Thoracic aorta (tissue), 2 donors: Measurements from ENCODE around the gene MRPS18A. TPM values are rescaled to one million over a fixed set of nuclear protein-coding genes. Genes with fewer than 3 reads are reported as not detected.

Source experiments
- ATAC-seq: fragments of 150-250 bp; one replicate; pipeline ENCODE4 v1.8.0; 2017; ENCODE audit warnings: low read depth; ENCODE audit not compliant: insufficient number of reproducible peaks, low FRiP score
- DNase-seq: peaks from one replicate; pipeline ENCODE4 v3.0.0-alpha.2; 2020; ENCODE audit warnings: low spot score
- H3K27ac ChIP-seq, 2 donors: fragments of 200-600 bp; sonication (generic); 1 replicate in 1 of 2; 2 replicates in 1 of 2; pipeline ENCODE4 v1.5.1; 2016; ENCODE audit warnings: mild to moderate bottlenecking in 2 of 2, moderate library complexity in 2 of 2
- H3K27me3 ChIP-seq: fragments of 200-600 bp; sonication (generic); replicated peaks from 2 replicates; pipeline ENCODE4 v1.6.0; 2016; ENCODE audit warnings: mild to moderate bottlenecking; ENCODE audit not compliant: insufficient read depth
- H3K36me3 ChIP-seq: fragments of 200-600 bp; sonication (generic); one replicate; pipeline ENCODE4 v1.5.1; 2016
- H3K4me1 ChIP-seq, 2 donors: fragments of 200-600 bp; sonication (generic); 1 replicate in 1 of 2; 2 replicates in 1 of 2; pipeline versions ENCODE4 v1.5.1 to v1.6.0; 2016; ENCODE audit warnings: low read depth in 2 of 2, mild to moderate bottlenecking in 1 of 2; ENCODE audit not compliant: control insufficient read depth in 1 of 2
- H3K4me3 ChIP-seq: fragments of 200-600 bp; sonication (generic); 2 replicates; pipeline ENCODE4 v1.5.1; 2016; ENCODE audit warnings: mild to moderate bottlenecking
- H3K9me3 ChIP-seq: fragments of 200-600 bp; sonication (generic); 2 replicates; pipeline ENCODE4 v1.5.1; 2016
- total RNA-seq, 2 donors: library from RNA; depleted of rRNA; stranded (reverse); fragments of >200 nt; gene quantifications; one replicate each; pipeline versions ENCODE4 v1.1.0 to v1.2.3, GENCODE V29; 2016
- TF ChIP-seq, protein P1 (sequence below): fragments of 200-600 bp; sonication (generic); IDR thresholded peaks from one replicate; pipeline ENCODE4 v1.5.1; 2019; ENCODE audit warnings: antibody characterized with exemption

Gene MRPS18A
- total RNA-seq, 2 donors from 2014 or later: 21.2 to 39.4 TPM

DNA sequence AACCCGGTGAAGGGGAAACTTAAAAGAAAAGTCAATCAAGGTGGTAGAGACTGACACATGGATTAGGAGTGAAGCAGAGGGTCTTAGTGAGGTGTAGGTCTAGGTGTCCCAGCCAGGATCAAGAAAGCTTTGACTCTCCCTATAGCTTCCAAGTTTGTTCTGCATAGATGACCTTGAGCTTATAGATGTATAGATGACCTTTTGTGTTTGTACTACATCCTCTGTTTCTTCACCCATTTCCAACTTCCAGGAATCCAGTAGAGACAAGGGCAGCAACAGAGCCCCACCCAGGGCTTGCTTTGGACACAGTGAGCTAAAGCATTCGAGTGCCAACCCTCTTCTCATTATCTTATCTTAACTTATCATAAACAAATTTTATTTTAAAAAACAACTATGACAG, 1.8 kb upstream of the MRPS18A start:
- Histone ChIP-seq H3K27me3 (no peaks in the 10 kb centered on the region), H3K36me3 (no peaks in the 10 kb centered on the region), H3K4me3 (no peak overlapping the region), H3K4me1 (peaks cover 9 to 16% of the 10 kb centered on the region in 2 donors), H3K27ac (no peak overlapping the region), H3K9me3 (no peaks in the 10 kb centered on the region)
- DNase-seq (no peak), ATAC-seq (no peak)
- TF ChIP-seq, protein P1, sequence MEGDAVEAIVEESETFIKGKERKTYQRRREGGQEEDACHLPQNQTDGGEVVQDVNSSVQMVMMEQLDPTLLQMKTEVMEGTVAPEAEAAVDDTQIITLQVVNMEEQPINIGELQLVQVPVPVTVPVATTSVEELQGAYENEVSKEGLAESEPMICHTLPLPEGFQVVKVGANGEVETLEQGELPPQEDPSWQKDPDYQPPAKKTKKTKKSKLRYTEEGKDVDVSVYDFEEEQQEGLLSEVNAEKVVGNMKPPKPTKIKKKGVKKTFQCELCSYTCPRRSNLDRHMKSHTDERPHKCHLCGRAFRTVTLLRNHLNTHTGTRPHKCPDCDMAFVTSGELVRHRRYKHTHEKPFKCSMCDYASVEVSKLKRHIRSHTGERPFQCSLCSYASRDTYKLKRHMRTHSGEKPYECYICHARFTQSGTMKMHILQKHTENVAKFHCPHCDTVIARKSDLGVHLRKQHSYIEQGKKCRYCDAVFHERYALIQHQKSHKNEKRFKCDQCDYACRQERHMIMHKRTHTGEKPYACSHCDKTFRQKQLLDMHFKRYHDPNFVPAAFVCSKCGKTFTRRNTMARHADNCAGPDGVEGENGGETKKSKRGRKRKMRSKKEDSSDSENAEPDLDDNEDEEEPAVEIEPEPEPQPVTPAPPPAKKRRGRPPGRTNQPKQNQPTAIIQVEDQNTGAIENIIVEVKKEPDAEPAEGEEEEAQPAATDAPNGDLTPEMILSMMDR: no peak

DNA sequence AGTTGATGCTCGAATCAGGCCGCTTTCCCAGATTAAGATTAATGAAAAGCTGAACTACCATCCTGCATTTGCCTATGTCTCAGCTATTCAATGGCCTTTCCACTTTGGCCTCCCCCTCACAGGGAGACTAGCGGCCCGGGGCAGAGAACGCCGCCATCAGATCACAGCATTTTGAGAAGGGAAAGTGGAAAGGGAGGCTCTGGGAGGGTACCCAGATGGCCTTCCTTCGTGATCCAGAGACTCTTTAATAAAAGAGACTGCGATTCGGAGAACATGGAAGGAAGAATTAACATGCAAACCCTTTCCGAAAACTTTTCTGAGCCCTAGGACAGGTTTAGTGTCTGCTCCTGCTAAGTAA, 533 bp downstream of the MRPS18A start:
- peak overlapping the region; percentile 53 to 66 for H3K27ac ChIP-seq
- H3K36me3 ChIP-seq: no peaks in the 10 kb centered on the region
- ATAC-seq (no peak), DNase-seq (no peak)
- no peaks in the 10 kb centered on the region for H3K9me3 ChIP-seq
- TF ChIP-seq, protein P1: no peak
- H3K27me3 ChIP-seq: no peaks in the 10 kb centered on the region
- H3K4me1 ChIP-seq: peaks cover 9 to 16% of the 10 kb centered on the region in 2 donors
- H3K4me3 ChIP-seq: peak overlapping the region; percentile 90

DNA sequence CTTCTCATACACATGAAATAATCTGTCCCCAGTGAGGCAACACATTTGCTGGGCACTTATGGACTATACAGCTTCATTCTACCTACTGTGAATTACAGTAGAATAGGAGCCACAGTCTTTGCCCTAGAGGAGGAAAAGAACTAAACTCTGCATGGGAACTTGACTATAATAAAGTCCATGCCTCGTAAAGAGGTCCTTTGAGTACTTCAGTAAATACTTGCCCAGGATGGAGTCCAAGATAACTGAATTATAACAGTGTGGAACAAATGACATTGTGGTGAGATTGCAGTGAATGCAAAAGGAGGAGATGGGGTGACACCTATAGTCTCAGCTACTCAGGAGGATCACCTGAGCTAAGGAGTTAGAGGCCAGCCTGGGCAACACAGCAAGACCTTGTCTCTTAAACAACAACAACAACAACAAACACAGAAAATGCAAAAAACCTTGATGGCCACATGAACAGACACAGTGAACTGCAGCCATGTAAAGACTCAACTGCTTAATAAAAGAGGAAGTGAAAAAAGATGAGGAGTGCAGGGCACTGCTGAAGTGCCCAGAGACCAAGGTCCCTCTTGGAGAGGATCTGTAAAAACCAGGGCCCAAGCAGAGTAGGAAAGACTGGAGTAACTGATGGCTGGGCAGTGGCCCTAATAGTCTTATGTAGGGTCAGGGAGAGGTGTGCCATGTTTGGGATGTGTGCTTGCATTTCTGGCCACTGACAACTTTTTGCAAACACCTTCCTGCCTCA, 3.7 kb downstream of the MRPS18A start:
- DNase-seq (no peak), ATAC-seq (no peak)
- no peak overlapping the region for H3K27ac ChIP-seq
- H3K9me3 ChIP-seq: no peaks in the 10 kb centered on the region
- H3K36me3 ChIP-seq: peaks cover 6% of the 10 kb centered on the region
- no peak overlapping the region for H3K4me3 ChIP-seq
- TF ChIP-seq, protein P1: no peak
- no peaks in the 10 kb centered on the region for H3K27me3 ChIP-seq
- peaks cover 9 to 16% of the 10 kb centered on the region in 2 donors for H3K4me1 ChIP-seq

DNA sequence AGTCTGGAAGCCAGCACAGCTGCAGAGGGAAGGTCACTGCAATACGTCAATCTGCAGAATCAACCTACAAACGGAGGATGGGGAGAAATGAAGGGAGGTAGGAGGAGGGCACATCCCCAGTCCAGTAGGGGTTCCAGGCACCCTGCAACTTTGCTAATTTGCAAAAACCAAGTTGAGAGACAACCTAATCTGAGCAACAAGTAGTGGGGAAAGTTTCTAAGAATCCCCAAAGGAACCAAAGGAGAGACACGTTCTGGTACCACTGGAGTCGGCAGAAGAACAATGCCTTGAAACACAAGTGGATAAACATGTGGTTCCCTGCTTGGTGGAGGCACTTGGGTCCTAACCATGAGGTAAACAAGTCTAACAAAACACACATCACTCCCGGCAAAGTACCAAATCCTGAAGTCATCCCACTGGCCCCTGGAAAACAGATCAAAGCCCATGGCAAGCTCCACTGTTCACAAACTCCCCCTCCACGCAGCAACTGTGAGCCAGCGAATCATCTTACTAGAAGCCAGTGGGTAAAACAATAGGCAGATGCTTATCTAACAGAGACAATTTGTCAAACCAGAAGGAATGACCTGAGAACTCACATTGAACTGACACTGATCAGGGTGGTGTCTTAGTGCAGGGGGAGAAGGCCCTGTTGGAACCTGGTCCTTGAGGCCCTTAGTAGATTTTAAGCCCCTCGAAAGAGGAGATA, 4.7 kb downstream of the MRPS18A start:
- no peak for ATAC-seq
- DNase-seq: no peak
- no peak overlapping the region for H3K27ac ChIP-seq
- no peak overlapping the region for H3K4me3 ChIP-seq
- H3K36me3 ChIP-seq: peaks cover 13% of the 10 kb centered on the region
- no peaks in the 10 kb centered on the region for H3K9me3 ChIP-seq
- TF ChIP-seq, protein P1: no peak
- H3K27me3 ChIP-seq: no peaks in the 10 kb centered on the region
- H3K4me1 ChIP-seq: peaks cover 6 to 10% of the 10 kb centered on the region in 2 donors

DNA sequence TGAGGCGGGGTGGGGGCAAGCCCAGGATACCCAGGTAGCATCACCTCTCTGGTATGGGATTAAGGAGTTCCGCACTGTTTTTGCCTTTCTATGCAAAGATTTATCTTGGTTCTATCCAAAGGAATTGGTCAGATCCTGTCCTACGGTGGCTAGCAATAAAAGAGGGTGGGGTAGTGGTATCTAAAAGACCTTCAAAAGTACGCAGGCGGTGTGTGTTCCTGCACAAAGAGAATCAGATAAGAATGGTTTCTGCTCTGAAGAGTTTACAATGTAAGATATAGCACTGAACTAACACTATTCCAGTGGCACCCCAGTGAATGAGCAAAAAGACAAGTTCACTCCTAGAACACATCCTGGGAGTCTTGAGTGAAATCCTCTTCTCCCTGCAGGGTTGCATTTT, 6.3 kb downstream of the MRPS18A start:
- DNase-seq (no peak), ATAC-seq (no peak)
- no peak overlapping the region for H3K4me3 ChIP-seq
- H3K27ac ChIP-seq: no peak overlapping the region
- peaks cover 24% of the 10 kb centered on the region for H3K36me3 ChIP-seq
- H3K9me3 ChIP-seq: no peaks in the 10 kb centered on the region
- no peaks in the 10 kb centered on the region for H3K27me3 ChIP-seq
- TF ChIP-seq, protein P1: no peak
- H3K4me1 ChIP-seq: peaks cover 0 to under 1% of the 10 kb centered on the region in 2 donors
